ENCODE data around the gene ATP5MC2. TPM values are rescaled to one million over a fixed set of nuclear protein-coding genes. Genes with fewer than 3 reads are reported as not detected.

ATP5MC2 gene
- total and polyA plus RNA-seq, 9 of the 15 experiments (the other 6 are each of a cell fraction or from before 2014, with no cell fraction given), result 314 to 1,208 (median 468) TPM

DNA sequence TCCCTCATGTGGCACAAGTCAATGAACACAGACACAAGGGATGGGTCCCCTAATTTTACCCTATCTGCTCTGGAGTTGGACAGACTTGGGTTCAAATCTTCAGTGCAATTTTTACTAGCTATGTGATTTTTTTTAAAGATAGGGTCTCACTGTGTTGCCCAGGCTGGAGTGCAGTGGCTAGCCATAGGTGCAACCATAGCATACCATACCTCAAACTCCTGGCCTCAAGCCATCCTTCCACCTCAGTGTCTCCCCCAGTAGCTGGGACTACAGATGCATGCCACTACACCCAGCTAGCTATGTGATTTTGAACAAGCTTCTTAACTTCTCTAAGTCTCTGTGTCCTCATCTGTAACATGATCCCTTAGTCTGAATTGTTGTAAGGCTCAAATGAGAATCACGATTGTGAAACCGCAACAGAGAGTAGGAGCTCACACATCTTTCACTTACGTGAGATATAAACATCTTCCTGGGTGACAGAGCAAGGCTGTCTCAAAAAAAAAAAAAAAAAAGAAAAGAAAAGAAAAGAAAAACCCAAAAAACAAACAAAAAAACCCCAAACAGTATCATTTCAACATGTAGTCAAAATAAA, 46.7 kb upstream of the ATP5MC2 start:
- H3K36me3 ChIP-seq (ENCODE audit: control insufficient read depth, insufficient read depth, low read length), result no peaks in the 10 kb centered on the region

DNA sequence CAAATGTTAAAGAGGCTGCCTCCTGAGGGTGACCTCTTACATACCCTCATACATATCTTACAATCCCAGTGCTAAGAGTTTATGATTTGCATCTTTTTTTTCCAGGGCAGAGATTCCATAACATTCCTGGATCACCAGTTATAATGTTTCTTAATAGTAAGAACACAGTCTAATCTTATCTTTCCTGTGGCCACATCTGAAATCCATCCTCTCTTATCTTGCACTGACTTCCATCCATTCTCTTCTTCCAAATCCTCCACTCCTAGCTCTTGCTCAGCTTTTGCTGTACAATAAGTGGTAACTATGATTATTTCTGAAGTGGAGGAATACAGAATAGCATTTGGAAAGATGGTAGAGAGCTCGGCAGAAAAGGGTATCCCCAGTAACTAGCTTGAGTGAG, 45.1 kb upstream of the ATP5MC2 start:
- no peak for DNase-seq (ENCODE audit: extremely low read depth in 1 of 4, low spot score in 3 of 4)
- Histone ChIP-seq H3K79me2 (ENCODE audit: control insufficient read depth, insufficient read depth, low read length) (no peaks in the 10 kb centered on the region), H3K4me1 (replicated peaks in 1 of 2; ENCODE audit: control insufficient read depth in 2 of 2, insufficient read depth in 2 of 2, low read length in 2 of 2) (peaks cover 0 to 10% of the 10 kb centered on the region in 2 experiments; a peak in 3 of 5 replicates), H3K9me1 (ENCODE audit: control insufficient read depth, insufficient read depth, low read length) (no peaks in the 10 kb centered on the region), H3K36me3 (ENCODE audit: control insufficient read depth, insufficient read depth, low read length) (no peaks in the 10 kb centered on the region), H3K4me3 (no peak overlapping the region), H3K9ac (ENCODE audit: insufficient read depth in 1 of 2, low read depth in 2 of 2, low read length in 2 of 2) (no peak overlapping the region), H4K20me1 (replicated peaks; ENCODE audit: control insufficient read depth, insufficient read depth, low read length) (no peaks in the 10 kb centered on the region), H3K27me3 (ENCODE audit: control insufficient read depth in 2 of 2, insufficient read depth in 2 of 2, low read length in 2 of 2) (peaks cover 0 to 3% of the 10 kb centered on the region in 2 experiments; a peak in 1 of 5 replicates), H3K27ac (ENCODE audit: extremely low read depth, low read depth, low read length) (no peak overlapping the region), H3K9me3 (replicated peaks; ENCODE audit: control insufficient read depth, insufficient read depth, low read depth, low read length) (no peaks in the 10 kb centered on the region), H3K4me2 (ENCODE audit: insufficient read depth, low read length) (no peak overlapping the region), H2AFZ (ENCODE audit: low read depth, low read length) (no peak overlapping the region)
- 15% methylated on average over 1 of the region's 1 CpG for WGBS (ENCODE audit: insufficient coverage, low coverage, missing lambda C conversion rate)
- in situ Hi-C loops (cut with MboI), result no loop called here
- no peak for ATAC-seq
- BruUV-seq (replicated peaks), result no TSS peak
- no peak for FAIRE-seq
- ChIA-PET POLR2A (no interaction called here), CTCF (ENCODE audit: low intra/inter-chr PET ratio) (no interaction called here)
- intact Hi-C loops (cut with micrococcal nuclease), result no loop called here
- TF ChIP-seq, protein P1, sequence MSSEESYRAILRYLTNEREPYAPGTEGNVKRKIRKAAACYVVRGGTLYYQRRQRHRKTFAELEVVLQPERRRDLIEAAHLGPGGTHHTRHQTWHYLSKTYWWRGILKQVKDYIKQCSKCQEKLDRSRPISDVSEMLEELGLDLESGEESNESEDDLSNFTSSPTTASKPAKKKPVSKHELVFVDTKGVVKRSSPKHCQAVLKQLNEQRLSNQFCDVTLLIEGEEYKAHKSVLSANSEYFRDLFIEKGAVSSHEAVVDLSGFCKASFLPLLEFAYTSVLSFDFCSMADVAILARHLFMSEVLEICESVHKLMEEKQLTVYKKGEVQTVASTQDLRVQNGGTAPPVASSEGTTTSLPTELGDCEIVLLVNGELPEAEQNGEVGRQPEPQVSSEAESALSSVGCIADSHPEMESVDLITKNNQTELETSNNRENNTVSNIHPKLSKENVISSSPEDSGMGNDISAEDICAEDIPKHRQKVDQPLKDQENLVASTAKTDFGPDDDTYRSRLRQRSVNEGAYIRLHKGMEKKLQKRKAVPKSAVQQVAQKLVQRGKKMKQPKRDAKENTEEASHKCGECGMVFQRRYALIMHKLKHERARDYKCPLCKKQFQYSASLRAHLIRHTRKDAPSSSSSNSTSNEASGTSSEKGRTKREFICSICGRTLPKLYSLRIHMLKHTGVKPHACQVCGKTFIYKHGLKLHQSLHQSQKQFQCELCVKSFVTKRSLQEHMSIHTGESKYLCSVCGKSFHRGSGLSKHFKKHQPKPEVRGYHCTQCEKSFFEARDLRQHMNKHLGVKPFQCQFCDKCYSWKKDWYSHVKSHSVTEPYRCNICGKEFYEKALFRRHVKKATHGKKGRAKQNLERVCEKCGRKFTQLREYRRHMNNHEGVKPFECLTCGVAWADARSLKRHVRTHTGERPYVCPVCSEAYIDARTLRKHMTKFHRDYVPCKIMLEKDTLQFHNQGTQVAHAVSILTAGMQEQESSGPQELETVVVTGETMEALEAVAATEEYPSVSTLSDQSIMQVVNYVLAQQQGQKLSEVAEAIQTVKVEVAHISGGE (CRISPR knock-in tag; IDR thresholded peaks at IDR 0.05), result no peak
- no peak for TF ChIP-seq SIN3A (IDR thresholded peaks at IDR 0.05; ENCODE audit: borderline replicate concordance in 2 of 2, control insufficient read depth in 1 of 2, low read depth in 2 of 2, low read length in 2 of 2)
- TF ChIP-seq ZNF766 (CRISPR knock-in tag; conservative IDR thresholded peaks at IDR 0.05), result no peak
- TF ChIP-seq RBFOX2 (IDR thresholded peaks at IDR 0.05; ENCODE audit: low read depth, low read length), result no peak
- no peak for TF ChIP-seq BRCA1 (IDR thresholded peaks at IDR 0.05)
- TF ChIP-seq BRCA1 (CRISPR knock-in tag; IDR thresholded peaks at IDR 0.05), result no peak
- no peak for TF ChIP-seq ZNF780A (CRISPR knock-in tag; IDR thresholded peaks at IDR 0.05)
- no peak for TF ChIP-seq CBX3 (IDR thresholded peaks at IDR 0.05; ENCODE audit: borderline replicate concordance in 1 of 2, low read length in 2 of 2)
- TF ChIP-seq EZH2 (IDR thresholded peaks at IDR 0.05; ENCODE audit: borderline replicate concordance, low read depth, low read length), result no peak
- TF ChIP-seq TARDBP (IDR thresholded peaks at IDR 0.05), result no peak

More for the DNA sequence above, 46.7 kb upstream of the ATP5MC2 start:
- Histone ChIP-seq H2AFZ (ENCODE audit: low read depth, low read length) (no peak overlapping the region), H3K9me1 (ENCODE audit: control insufficient read depth, insufficient read depth, low read length) (no peaks in the 10 kb centered on the region), H3K9me3 (replicated peaks; ENCODE audit: control insufficient read depth, insufficient read depth, low read depth, low read length) (no peaks in the 10 kb centered on the region), H3K79me2 (ENCODE audit: control insufficient read depth, insufficient read depth, low read length) (no peaks in the 10 kb centered on the region), H3K27ac (ENCODE audit: extremely low read depth, low read depth, low read length) (no peak overlapping the region), H3K4me1 (replicated peaks in 1 of 2; ENCODE audit: control insufficient read depth in 2 of 2, insufficient read depth in 2 of 2, low read length in 2 of 2) (peaks cover 0 to 14% of the 10 kb centered on the region in 2 experiments; a peak in 3 of 5 replicates), H3K9ac (ENCODE audit: insufficient read depth in 1 of 2, low read depth in 2 of 2, low read length in 2 of 2) (no peak overlapping the region), H3K4me3 (no peak overlapping the region), H3K4me2 (ENCODE audit: insufficient read depth, low read length) (no peak overlapping the region), H3K27me3 (ENCODE audit: control insufficient read depth in 2 of 2, insufficient read depth in 2 of 2, low read length in 2 of 2) (no peaks in the 10 kb centered on the region), H4K20me1 (replicated peaks; ENCODE audit: control insufficient read depth, insufficient read depth, low read length) (no peaks in the 10 kb centered on the region)
- ChIA-PET POLR2A (interaction anchor here (0.6 to 1.0 kb wide), 3 partner anchors 14 to 247 kb away, joined by 3 read pairs; no protein-coding TSS in a partner anchor), CTCF (ENCODE audit: low intra/inter-chr PET ratio) (interaction anchor here (0.7 to 1.1 kb wide), 2 partner anchors 21 to 24 kb away, joined by 3 read pairs; no protein-coding TSS in a partner anchor)
- intact Hi-C loops (cut with micrococcal nuclease) (no loop called here), in situ Hi-C loops (cut with MboI) (no loop called here)
- WGBS (ENCODE audit: insufficient coverage, low coverage, missing lambda C conversion rate), result 6% methylated on average over 3 of the region's 3 CpGs
- ATAC-seq, result no peak
- FAIRE-seq, result no peak
- TF ChIP-seq CEBPB (tag; IDR thresholded peaks at IDR 0.05) (peak; percentile 53), RBM25 (IDR thresholded peaks at IDR 0.05; ENCODE audit: low read depth, low read length, severe bottlenecking) (peak; percentile 9), ZNF583 (CRISPR knock-in tag; IDR thresholded peaks at IDR 0.05) (no peak), ZNF121 (CRISPR knock-in tag; conservative IDR thresholded peaks at IDR 0.05) (peak; percentile 84), LARP7 (IDR thresholded peaks at IDR 0.05) (no peak)
- no TSS peak for BruUV-seq (replicated peaks)
- no peak for DNase-seq (ENCODE audit: extremely low read depth in 1 of 4, low spot score in 3 of 4)

Measured in K562 (cell line).